HG03103 (cell line): ENCODE results near the gene ADORA2B.
"Not testable (repeated sequence)": the region's sequence is repeated elsewhere in the genome, so short reads cannot be mapped to it uniquely, and the experiment has no call there.

ENCODE experiments used
- ATAC-seq: cut with Tn5 transposase; IDR thresholded peaks from one replicate; pipeline ENCODE4 v1.9.1; 2021; ENCODE audit warnings: low read depth; ENCODE audit not compliant: unreplicated experiment

Gene ADORA2B

GRCh38 chr17:15944759-15945526 is at the start of gene ADORA2B:
Gene ADORA2B (plus strand): TSS chr17:15945130. CDS start chr17:15945249, 119 bp downstream.
- ATAC-seq = no peak

- ATAC-seq = no peak
Measured at GRCh38 chr17:15896277-15896676, 48.7 kb upstream of the ADORA2B start.

GRCh38 chr17:15896834-15897233 is 48.1 kb upstream of the ADORA2B start:
- no peak for ATAC-seq

GRCh38 chr17:15899596-15899995 is 45.3 kb upstream of the ADORA2B start:
- not testable (repeated sequence) for ATAC-seq

- ATAC-seq = no peak
Measured at GRCh38 chr17:15900871-15901270, 44.1 kb upstream of the ADORA2B start.

GRCh38 chr17:15905236-15905635 is 39.7 kb upstream of the ADORA2B start:
- not testable (repeated sequence) for ATAC-seq

GRCh38 chr17:15907290-15907689 is 37.6 kb upstream of the ADORA2B start:
- ATAC-seq = no peak

GRCh38 chr17:15908378-15908777 is 36.6 kb upstream of the ADORA2B start:
- ATAC-seq = no peak

- ATAC-seq = no peak
Measured at GRCh38 chr17:15909481-15909991, 35.4 kb upstream of the ADORA2B start.

- no peak for ATAC-seq
Measured at GRCh38 chr17:15910791-15911190, 34.1 kb upstream of the ADORA2B start.

- ATAC-seq = not testable (repeated sequence)
Measured at GRCh38 chr17:15911701-15912100, 33.2 kb upstream of the ADORA2B start.

- ATAC-seq = no peak
Measured at GRCh38 chr17:15912416-15912955, 32.4 kb upstream of the ADORA2B start.

- ATAC-seq = no peak
Measured at GRCh38 chr17:15913826-15914225, 31.1 kb upstream of the ADORA2B start.

- ATAC-seq = no peak
Measured at GRCh38 chr17:15914400-15915170, 30.3 kb upstream of the ADORA2B start.

- ATAC-seq = no peak
Measured at GRCh38 chr17:15915961-15916360, 29.0 kb upstream of the ADORA2B start.

- ATAC-seq = no peak
Measured at GRCh38 chr17:15917021-15917437, 27.9 kb upstream of the ADORA2B start.

GRCh38 chr17:15917438-15918027 is 27.4 kb upstream of the ADORA2B start:
- ATAC-seq = no peak

- ATAC-seq = no peak
Measured at GRCh38 chr17:15918261-15918660, 26.7 kb upstream of the ADORA2B start.

- no peak for ATAC-seq
Measured at GRCh38 chr17:15918661-15919259, 26.2 kb upstream of the ADORA2B start.

GRCh38 chr17:15919466-15919865 is 25.5 kb upstream of the ADORA2B start:
- no peak for ATAC-seq
